Measurements from ENCODE around the gene SLC25A26.

Gene SLC25A26

DNA sequence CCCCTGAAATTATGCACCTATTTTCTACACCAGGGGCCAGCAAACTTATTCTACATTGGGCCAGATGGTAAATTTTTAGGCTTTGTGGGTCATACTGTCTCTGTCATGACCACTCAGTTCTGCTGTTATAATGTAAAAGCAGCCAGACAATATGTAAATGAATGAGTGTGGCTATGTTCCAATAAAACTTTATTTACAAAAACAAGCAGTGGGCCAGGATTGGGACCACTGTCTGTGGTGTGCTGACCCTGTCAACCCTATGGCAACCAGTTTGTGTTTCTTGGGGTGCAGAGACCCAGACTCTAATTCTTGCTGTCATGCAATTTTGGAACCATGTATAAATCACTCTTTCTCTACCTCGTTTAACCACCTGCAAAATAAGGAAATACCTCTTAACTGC, 205.3 kb downstream of the SLC25A26 start:
- Histone ChIP-seq H3K27ac (ENCODE audit: low read length) (no peak overlapping the region), H3K4me1 (ENCODE audit: control insufficient read depth in 1 of 2, insufficient read depth in 2 of 2, low read length in 2 of 2) (peaks cover 25 to 48% of the 10 kb centered on the region in 2 donors), H3K27me3 (ENCODE audit: low read depth, low read length) (no peaks in the 10 kb centered on the region), H3K4me3 (ENCODE audit: low read depth in 1 of 2, low read length in 2 of 2) (no peak overlapping the region), H3K9me3 (ENCODE audit: control insufficient read depth in 1 of 2, low read length in 2 of 2) (no peaks in the 10 kb centered on the region), H3K36me3 (ENCODE audit: control insufficient read depth in 1 of 2, insufficient read depth in 2 of 2, low read length in 2 of 2) (no peaks in the 10 kb centered on the region)

DNA sequence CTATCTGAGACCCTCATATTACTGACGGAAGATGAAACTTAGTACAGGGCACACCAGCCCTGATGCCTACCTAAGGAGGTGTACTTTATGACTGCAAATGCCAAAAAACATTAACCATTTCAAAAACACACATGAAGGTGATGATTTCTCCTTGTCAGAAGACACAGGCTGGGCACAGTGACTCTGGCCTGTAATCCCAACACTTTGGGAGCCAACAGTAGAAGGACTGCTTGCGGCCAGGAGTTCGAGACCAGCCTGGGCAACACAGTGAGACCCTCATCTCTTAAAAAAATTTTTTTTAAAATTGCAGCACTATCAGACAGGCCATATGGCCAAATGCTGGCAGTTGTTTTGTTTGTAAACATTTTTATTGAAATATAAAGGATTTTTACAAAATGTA, 206.6 kb downstream of the SLC25A26 start:
- H3K36me3 ChIP-seq (ENCODE audit: control insufficient read depth in 1 of 2, insufficient read depth in 2 of 2, low read length in 2 of 2), result peaks cover 0 to 4% of the 10 kb centered on the region in 2 donors
- peaks cover 28 to 50% of the 10 kb centered on the region in 2 donors for H3K4me1 ChIP-seq (ENCODE audit: control insufficient read depth in 1 of 2, insufficient read depth in 2 of 2, low read length in 2 of 2)
- H3K9me3 ChIP-seq (ENCODE audit: control insufficient read depth in 1 of 2, low read length in 2 of 2), result no peaks in the 10 kb centered on the region
- no peaks in the 10 kb centered on the region for H3K27me3 ChIP-seq (ENCODE audit: low read depth, low read length)
- H3K4me3 ChIP-seq (ENCODE audit: low read depth in 1 of 2, low read length in 2 of 2), result no peak overlapping the region
- no peak overlapping the region for H3K27ac ChIP-seq (ENCODE audit: low read length)

DNA sequence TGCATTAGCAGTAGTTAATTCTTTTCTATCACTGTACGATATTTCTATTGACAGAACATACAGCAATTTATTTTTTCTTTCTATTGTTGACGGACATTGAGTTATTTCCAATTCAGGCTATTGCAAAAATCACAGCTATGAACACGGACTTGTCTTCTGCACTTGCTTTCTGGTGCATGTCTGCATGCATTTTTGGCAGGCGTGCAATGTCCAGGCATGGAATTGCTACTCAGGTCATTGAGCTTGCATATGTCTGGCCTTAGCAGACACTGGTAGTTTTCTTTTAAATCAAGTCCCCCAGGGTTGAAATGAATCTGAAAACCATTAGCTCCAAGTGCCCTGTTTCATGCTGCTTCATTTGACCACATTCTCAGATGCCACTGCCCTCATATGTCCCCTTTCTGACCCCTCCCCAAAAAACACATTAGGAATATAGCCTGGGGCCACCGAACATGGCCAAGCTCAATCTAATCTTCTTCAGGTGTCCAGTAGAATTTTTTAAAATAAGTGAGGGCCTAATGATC, 207.2 kb downstream of the SLC25A26 start:
- Histone ChIP-seq H3K27me3 (ENCODE audit: low read depth, low read length) (no peaks in the 10 kb centered on the region), H3K4me1 (ENCODE audit: control insufficient read depth in 1 of 2, insufficient read depth in 2 of 2, low read length in 2 of 2) (peaks cover 28 to 56% of the 10 kb centered on the region in 2 donors), H3K9me3 (ENCODE audit: control insufficient read depth in 1 of 2, low read length in 2 of 2) (no peaks in the 10 kb centered on the region), H3K36me3 (ENCODE audit: control insufficient read depth in 1 of 2, insufficient read depth in 2 of 2, low read length in 2 of 2) (peaks cover 0 to 4% of the 10 kb centered on the region in 2 donors), H3K4me3 (ENCODE audit: low read depth in 1 of 2, low read length in 2 of 2) (no peak overlapping the region), H3K27ac (ENCODE audit: low read length) (peak overlapping the region; percentile 78)
